ENCODE data around the gene SPTA1.

DNA sequence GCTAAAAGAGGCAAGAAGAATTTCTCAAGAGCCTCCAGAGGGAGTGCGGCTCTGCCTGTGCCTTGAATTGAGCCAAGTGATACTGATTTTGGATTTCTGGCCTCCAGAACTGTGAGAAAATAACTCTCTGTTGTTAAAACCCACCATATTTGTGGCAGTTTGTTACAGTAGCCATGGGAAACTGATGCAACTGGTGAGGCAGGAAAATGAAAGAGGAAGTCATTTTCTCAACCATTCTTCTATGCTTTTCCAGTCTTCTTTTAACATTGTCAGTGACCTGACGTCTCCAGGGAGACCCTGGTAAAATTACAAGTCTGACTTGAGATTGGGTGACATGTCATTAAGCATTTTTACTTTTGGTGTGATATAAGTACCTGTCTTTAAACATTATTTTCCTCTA lies 121.9 kb downstream of the SPTA1 start:
- no peak for TF ChIP-seq GATA2 (IDR thresholded peaks at IDR 0.05; ENCODE audit: low read depth, low read length)
- no peak for TF ChIP-seq GATA3 (IDR thresholded peaks at IDR 0.05; ENCODE audit: low read depth, low read length)
